ENCODE results near the gene PHGDH.

DNA sequence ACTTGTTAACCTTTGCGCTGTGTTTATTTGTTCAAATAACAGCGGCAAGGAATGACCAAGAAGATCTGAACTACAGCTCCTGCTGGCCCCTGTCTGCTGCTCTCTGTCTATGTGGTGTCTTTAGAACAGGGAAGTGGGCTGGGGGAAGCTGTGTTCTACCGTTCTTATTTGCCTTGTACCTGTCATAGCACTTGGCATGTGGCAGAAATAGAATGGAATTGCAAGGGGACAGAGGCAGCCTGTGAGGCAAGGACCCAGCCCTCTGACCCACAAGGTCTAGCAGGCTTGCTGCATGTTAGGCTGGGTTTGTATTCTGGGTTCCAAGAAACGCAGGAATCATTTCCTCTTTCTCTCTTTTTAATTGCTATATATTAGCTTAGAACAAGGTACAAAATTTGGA, 36.3 kb downstream of the PHGDH start:
- TF ChIP-seq GATA2 (IDR thresholded peaks at IDR 0.05; ENCODE audit: low read depth, low read length), result no peak
- TF ChIP-seq GATA3 (IDR thresholded peaks at IDR 0.05; ENCODE audit: low read depth, low read length), result no peak

Measured in SH-SY5Y (cell line).